Ectodermal cell (in vitro differentiated cells): ENCODE results near the gene PDE2A.

Source experiments
- H3K27ac ChIP-seq: 2 replicates; pipeline ENCODE4 v1.7.0; 2013; ENCODE audit warnings: mild to moderate bottlenecking, low read depth, low read length; ENCODE audit not compliant: insufficient read depth, poor library complexity, severe bottlenecking
- H3K27me3 ChIP-seq: 2 replicates; pipeline ENCODE4 v1.7.0; 2013; ENCODE audit warnings: mild to moderate bottlenecking, low read length; ENCODE audit not compliant: insufficient read depth, control insufficient read depth, poor library complexity, severe bottlenecking
- H3K36me3 ChIP-seq: one replicate; pipeline ENCODE4 v1.7.0; 2013; ENCODE audit warnings: low read length; ENCODE audit not compliant: control insufficient read depth, insufficient read depth
- H3K4me1 ChIP-seq: one replicate; pipeline ENCODE4 v1.7.0; 2013; ENCODE audit warnings: low read length; ENCODE audit not compliant: control insufficient read depth, insufficient read depth
- H3K4me3 ChIP-seq: 2 replicates; pipeline ENCODE4 v1.7.0; 2013; ENCODE audit warnings: low read depth, low read length, control low read depth; ENCODE audit not compliant: insufficient read depth
- H3K9me3 ChIP-seq: 2 replicates; pipeline ENCODE4 v1.7.0; 2013; ENCODE audit warnings: mild to moderate bottlenecking, low read length, moderate library complexity; ENCODE audit not compliant: control insufficient read depth
- WGBS, 2 experiments: methylation state at CpG; one replicate each; pipeline ENCODE4 v1.1.7; 2013; ENCODE audit warnings: missing lambda C conversion rate in 2 of 2; 5-methylcytosine and 5-hydroxymethylcytosine counted together

Gene PDE2A

GRCh38 chr11:72606748-72607468, 67.3 kb downstream of the PDE2A start:
- WGBS, 2 experiments, result 89 to 90% methylated on average over 13 of the region's 13 CpGs
- Histone ChIP-seq H3K36me3 (no peaks in the 10 kb centered on the region), H3K4me3 (no peak overlapping the region), H3K4me1 (peaks cover 8% of the 10 kb centered on the region), H3K9me3 (no peaks in the 10 kb centered on the region), H3K27ac (no peak overlapping the region), H3K27me3 (no peaks in the 10 kb centered on the region)

- Histone ChIP-seq H3K36me3 (no peaks in the 10 kb centered on the region), H3K27me3 (no peaks in the 10 kb centered on the region), H3K4me1 (peaks cover 8% of the 10 kb centered on the region), H3K27ac (no peak overlapping the region), H3K9me3 (no peaks in the 10 kb centered on the region), H3K4me3 (no peak overlapping the region)
- WGBS, 2 experiments, result 86 to 87% methylated on average over 13 of the region's 13 CpGs
These were observed 68.1 kb downstream of the PDE2A start for GRCh38 chr11:72605973-72606747.

- Histone ChIP-seq H3K36me3 (no peaks in the 10 kb centered on the region), H3K27ac (no peak overlapping the region), H3K4me1 (peaks cover 20% of the 10 kb centered on the region), H3K9me3 (no peaks in the 10 kb centered on the region), H3K27me3 (no peaks in the 10 kb centered on the region), H3K4me3 (no peak overlapping the region)
- WGBS, 2 experiments, result 89 to 95% methylated on average over 1 of the region's 1 CpG
These were observed 70.0 kb downstream of the PDE2A start for GRCh38 chr11:72604256-72604655.

- Histone ChIP-seq H3K4me1 (peaks cover 34% of the 10 kb centered on the region), H3K27me3 (no peaks in the 10 kb centered on the region), H3K4me3 (no peak overlapping the region), H3K36me3 (no peaks in the 10 kb centered on the region), H3K27ac (no peak overlapping the region), H3K9me3 (no peaks in the 10 kb centered on the region)
- 90% methylated on average over 11 of the region's 11 CpGs for WGBS, 2 experiments
These were observed 71.8 kb downstream of the PDE2A start for GRCh38 chr11:72602250-72602904.

GRCh38 chr11:72600557-72600956, 73.7 kb downstream of the PDE2A start:
- 83% methylated on average over 9 of the region's 9 CpGs for WGBS, 2 experiments
- Histone ChIP-seq H3K9me3 (no peaks in the 10 kb centered on the region), H3K36me3 (no peaks in the 10 kb centered on the region), H3K27me3 (no peaks in the 10 kb centered on the region), H3K4me3 (no peak overlapping the region), H3K27ac (no peak overlapping the region), H3K4me1 (peaks cover 41% of the 10 kb centered on the region)

GRCh38 chr11:72599325-72600117, 74.7 kb downstream of the PDE2A start:
- Histone ChIP-seq H3K36me3 (no peaks in the 10 kb centered on the region), H3K4me3 (no peak overlapping the region), H3K9me3 (no peaks in the 10 kb centered on the region), H3K4me1 (peaks cover 50% of the 10 kb centered on the region), H3K27ac (no peak overlapping the region), H3K27me3 (no peaks in the 10 kb centered on the region)
- WGBS, 2 experiments, result 87 to 88% methylated on average over 11 of the region's 11 CpGs

- Histone ChIP-seq H3K9me3 (no peaks in the 10 kb centered on the region), H3K4me3 (no peak overlapping the region), H3K27me3 (no peaks in the 10 kb centered on the region), H3K27ac (no peak overlapping the region), H3K4me1 (peaks cover 56% of the 10 kb centered on the region), H3K36me3 (no peaks in the 10 kb centered on the region)
- WGBS, 2 experiments, result 47% methylated on average over 11 of the region's 11 CpGs
These were observed 75.3 kb downstream of the PDE2A start for GRCh38 chr11:72598906-72599305.

- Histone ChIP-seq H3K9me3 (no peaks in the 10 kb centered on the region), H3K27me3 (peaks cover 1% of the 10 kb centered on the region), H3K4me1 (peaks cover 61% of the 10 kb centered on the region), H3K36me3 (no peaks in the 10 kb centered on the region), H3K4me3 (no peak overlapping the region), H3K27ac (no peak overlapping the region)
- 84 to 87% methylated on average over 6 of the region's 6 CpGs for WGBS, 2 experiments
These were observed 75.8 kb downstream of the PDE2A start for GRCh38 chr11:72598466-72598865.

GRCh38 chr11:72597721-72598120, 76.5 kb downstream of the PDE2A start:
- Histone ChIP-seq H3K27ac (no peak overlapping the region), H3K27me3 (peaks cover 6% of the 10 kb centered on the region), H3K4me1 (peaks cover 64% of the 10 kb centered on the region), H3K36me3 (no peaks in the 10 kb centered on the region), H3K9me3 (no peaks in the 10 kb centered on the region), H3K4me3 (no peak overlapping the region)
- 87 to 89% methylated on average over 3 of the region's 3 CpGs for WGBS, 2 experiments
